Heart left ventricle (tissue), 16 donors: ENCODE data around the gene TBC1D2. TPM values are rescaled to one million over a fixed set of nuclear protein-coding genes. Genes with fewer than 3 reads are reported as not detected.

Experiments
- ATAC-seq, 4 donors: fragments of 200-7000 bp; cut with Tn5 transposase; one replicate each; pipeline ENCODE4 v1.9.1; 2020 to 2022; ENCODE audit warnings: moderate library complexity in 4 of 4, mild to moderate bottlenecking in 3 of 4, moderate number of reproducible peaks in 1 of 4
- DNase-seq, 5 donors: peaks; one replicate each; pipeline ENCODE4 v3.0.0-alpha.2; 2020
- H3K27ac ChIP-seq, 12 donors: fragments of 200-600 bp; sonication (generic) in 4 of 12; one replicate each; pipeline versions ENCODE4 v1.5.0 to v1.8.0; 2016 to 2022; ENCODE audit warnings: mild to moderate bottlenecking in 2 of 12
- H3K27me3 ChIP-seq, 9 donors: fragments of 200-600 bp; sonication (generic) in 2 of 9; one replicate each; pipeline versions ENCODE4 v1.5.1 to v1.8.0; 2016 to 2022; ENCODE audit warnings: mild to moderate bottlenecking in 3 of 9
- H3K36me3 ChIP-seq, 9 donors: fragments of 200-600 bp; sonication (generic) in 2 of 9; one replicate each; pipeline versions ENCODE4 v1.5.0 to v1.8.0; 2018 to 2022; ENCODE audit warnings: mild to moderate bottlenecking in 2 of 9
- H3K4me1 ChIP-seq, 12 donors: fragments of 200-600 bp; sonication (generic) in 4 of 12; one replicate each; pipeline versions ENCODE4 v1.5.0 to v1.8.0; 2016 to 2022; ENCODE audit warnings: mild to moderate bottlenecking in 3 of 12
- H3K4me3 ChIP-seq, 12 donors: fragments of 200-600 bp; sonication (generic) in 4 of 12; one replicate each; pipeline versions ENCODE4 v1.5.0 to v1.8.0; 2017 to 2022; ENCODE audit warnings: mild to moderate bottlenecking in 9 of 12, moderate library complexity in 4 of 12
- H3K9me3 ChIP-seq, 12 donors: fragments of 200-600 bp; sonication (generic) in 4 of 12; one replicate each; pipeline versions ENCODE4 v1.5.0 to v1.8.0; 2016 to 2022; ENCODE audit warnings: mild to moderate bottlenecking in 1 of 12
- POLR2A ChIP-seq, 2 donors: fragments of 450-650 bp; IDR thresholded peaks; one replicate each; pipeline ENCODE4 v1.6.1; 2017; ENCODE audit warnings: antibody characterized with exemption in 2 of 2, mild to moderate bottlenecking in 2 of 2, moderate library complexity in 2 of 2
- WGBS, 4 donors: extraction: QIAGEN DNeasy Blood & Tissue Kit in 2 of 4; methylation state at CpG; one replicate each; pipeline versions ENCODE4 v1.1.5 to v1.1.7; 2013 to 2018; 5-methylcytosine and 5-hydroxymethylcytosine counted together
- intact Hi-C, 10 donors: fragments of 100-400 bp; cut with DNase I; formaldehyde crosslinking; loops; one replicate each; pipeline versions ENCODE4 v1.11.1 to v1.14.2; 2022
- polyA plus RNA-seq, 2 donors: library from polyadenylated mRNA; stranded (reverse); fragments of 200-250 nt; gene quantifications; one replicate each; pipeline ENCODE4 v1.2.3, GENCODE V29; 2013
- total RNA-seq, 9 donors: library from RNA; depleted of rRNA in 2 of 9; stranded (reverse); fragments of >200 nt in 2 of 9; fragmentation: NEBNext Ultra II Directional in 3 of 9; extraction: Animal tissue kit (Norgen Biotek cat#: 25700) in 3 of 9; gene quantifications; one replicate each; pipeline versions ENCODE4 v1.1.0 to v1.2.4, GENCODE V29; 2016 to 2023
- TF ChIP-seq, protein P1 (sequence below), 12 donors: fragments of 200-600 bp; sonication (generic) in 4 of 12; IDR thresholded peaks; one replicate each; pipeline versions ENCODE4 v1.5.0 to v1.8.0; 2018 to 2022; ENCODE audit warnings: antibody characterized with exemption in 12 of 12, mild to moderate bottlenecking in 5 of 12
- donor health status: ischemic (EF 13 %, LVEDD 7.1; RV severe dilation, severe dysfunction).
- donor health status: healthy with polysubstance abuse.
- donor health status: DM: no; HTN: yes; CAD: no.
- donor health status: DM: no; HTN: no; CAD: no.
- donor health status: ischemic (EF 25% LVEDD 6.9; RV normal size, moderate dysfunction).
- donor health status: ischemic (EF 25% LVEDD 5.7; RV mildly dilated, moderate dysfunction).
- donor health status: healthy.
- donor health status: DM: yes; HTN: yes; CAD: no.
- donor health status: ischemic (EF 35%, LVEDD 5.7; RV mildly dilated, moderate dysfunction).
- donor health status: nonischemic (EF 11% LVEDD 7.7; RV severe dilation, severe dysfunction).
- donor health status: DM: yes; HTN: yes; CAD: no.
- donor health status: PGD.
- donor health status: ischemic (EF 29% LVEDD 5.4; RV normal size, mild dysfunction).
- donor health status: nonischemic (EF 23%, LVEDD 6.1; RV moderate dilation, normal function).

Gene TBC1D2
- total and polyA plus RNA-seq, 11 donors: 1.1 to 9.4 (median 2.2) TPM

- intact Hi-C loops: no loop called here
- no peak for DNase-seq
These were observed 66.0 kb downstream of the TBC1D2 start for GRCh38 chr9:98189412-98189811.

DNA sequence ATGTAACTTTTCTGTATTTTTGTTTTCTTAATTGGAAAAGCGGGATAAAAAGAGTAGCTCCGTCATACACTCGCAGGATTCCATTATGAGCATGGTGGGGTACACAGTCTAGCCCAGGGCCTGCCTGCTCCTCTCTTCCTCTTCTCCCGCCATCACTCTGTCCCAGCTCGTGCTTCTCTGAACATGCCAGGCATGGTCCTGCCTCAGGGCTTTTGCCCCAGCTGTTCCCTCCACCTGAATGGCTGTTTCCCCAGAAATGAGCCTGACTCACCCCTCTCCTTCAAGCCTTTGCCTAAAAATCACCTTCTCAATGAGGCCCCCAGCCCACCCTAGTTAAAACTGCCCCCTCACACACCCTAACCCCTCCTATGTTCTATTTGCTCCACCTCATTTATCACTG lies 67.5 kb downstream of the TBC1D2 start:
- ATAC-seq: no peak
- H3K27me3 ChIP-seq: no peaks in the 10 kb centered on the region
- no peak overlapping the region for H3K27ac ChIP-seq
- WGBS, 4 donors: 90 to 93% (median 92%) methylated on average over 5 of the region's 5 CpGs
- H3K36me3 ChIP-seq: no peaks in the 10 kb centered on the region
- TF ChIP-seq, protein P1, sequence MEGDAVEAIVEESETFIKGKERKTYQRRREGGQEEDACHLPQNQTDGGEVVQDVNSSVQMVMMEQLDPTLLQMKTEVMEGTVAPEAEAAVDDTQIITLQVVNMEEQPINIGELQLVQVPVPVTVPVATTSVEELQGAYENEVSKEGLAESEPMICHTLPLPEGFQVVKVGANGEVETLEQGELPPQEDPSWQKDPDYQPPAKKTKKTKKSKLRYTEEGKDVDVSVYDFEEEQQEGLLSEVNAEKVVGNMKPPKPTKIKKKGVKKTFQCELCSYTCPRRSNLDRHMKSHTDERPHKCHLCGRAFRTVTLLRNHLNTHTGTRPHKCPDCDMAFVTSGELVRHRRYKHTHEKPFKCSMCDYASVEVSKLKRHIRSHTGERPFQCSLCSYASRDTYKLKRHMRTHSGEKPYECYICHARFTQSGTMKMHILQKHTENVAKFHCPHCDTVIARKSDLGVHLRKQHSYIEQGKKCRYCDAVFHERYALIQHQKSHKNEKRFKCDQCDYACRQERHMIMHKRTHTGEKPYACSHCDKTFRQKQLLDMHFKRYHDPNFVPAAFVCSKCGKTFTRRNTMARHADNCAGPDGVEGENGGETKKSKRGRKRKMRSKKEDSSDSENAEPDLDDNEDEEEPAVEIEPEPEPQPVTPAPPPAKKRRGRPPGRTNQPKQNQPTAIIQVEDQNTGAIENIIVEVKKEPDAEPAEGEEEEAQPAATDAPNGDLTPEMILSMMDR (IDR thresholded peaks at IDR 0.05): no peak
- TF ChIP-seq POLR2A (IDR thresholded peaks at IDR 0.05): no peak
- peaks cover 0 to 12% (median 5%) of the 10 kb centered on the region in 12 donors for H3K4me1 ChIP-seq
- DNase-seq: no peak
- intact Hi-C loops: no loop called here
- no peak overlapping the region for H3K4me3 ChIP-seq
- no peaks in the 10 kb centered on the region for H3K9me3 ChIP-seq

More at GRCh38 chr9:98189412-98189811, 66.0 kb downstream of the TBC1D2 start:
- H3K36me3 ChIP-seq: no peaks in the 10 kb centered on the region
- peaks cover 0 to 17% (median 6%) of the 10 kb centered on the region in 12 donors for H3K4me1 ChIP-seq
- no peak for ATAC-seq
- TF ChIP-seq, protein P1 (IDR thresholded peaks at IDR 0.05): no peak
- TF ChIP-seq POLR2A (IDR thresholded peaks at IDR 0.05): no peak
- WGBS, 4 donors: 74 to 88% (median 83%) methylated on average over 6 of the region's 6 CpGs
- H3K9me3 ChIP-seq: no peaks in the 10 kb centered on the region
- H3K4me3 ChIP-seq: no peak overlapping the region
- no peaks in the 10 kb centered on the region for H3K27me3 ChIP-seq
- H3K27ac ChIP-seq: no peak overlapping the region

DNA sequence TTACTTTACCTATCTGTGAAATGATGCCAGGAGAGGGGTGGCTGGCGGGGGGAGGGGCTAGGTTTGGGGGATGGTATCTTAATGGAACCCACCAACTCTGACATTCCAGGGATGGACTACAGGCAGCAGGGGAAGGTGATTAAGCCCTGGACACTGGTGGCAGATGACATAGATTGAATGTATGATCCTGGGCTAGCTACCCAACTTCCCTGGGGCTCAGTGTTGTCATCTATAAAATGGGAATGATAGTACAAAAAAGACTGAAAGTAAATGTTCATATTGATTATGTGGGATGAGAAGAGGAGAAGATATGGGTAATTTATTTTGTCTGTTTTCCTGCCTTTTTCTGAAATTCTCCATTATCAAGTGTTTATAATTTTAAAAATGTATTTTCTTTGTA lies 69.2 kb downstream of the TBC1D2 start:
- Histone ChIP-seq H3K27me3 (no peaks in the 10 kb centered on the region), H3K27ac (no peak overlapping the region), H3K36me3 (no peaks in the 10 kb centered on the region), H3K9me3 (no peaks in the 10 kb centered on the region), H3K4me3 (no peak overlapping the region), H3K4me1 (peaks cover 0 to 5% (median 0%) of the 10 kb centered on the region in 12 donors)
- no peak for DNase-seq
- no peak for ATAC-seq
- WGBS, 4 donors: 0 to 67% (median 47%) methylated on average over 1 of the region's 1 CpG
- TF ChIP-seq POLR2A (IDR thresholded peaks at IDR 0.05): no peak
- TF ChIP-seq, protein P1 (IDR thresholded peaks at IDR 0.05): no peak
- intact Hi-C loops: no loop called here

GRCh38 chr9:98185611-98186171 lies 69.8 kb downstream of the TBC1D2 start:
- H3K36me3 ChIP-seq: no peaks in the 10 kb centered on the region
- no peak for DNase-seq
- no peak overlapping the region for H3K27ac ChIP-seq
- H3K9me3 ChIP-seq: no peaks in the 10 kb centered on the region
- TF ChIP-seq, protein P1 (IDR thresholded peaks at IDR 0.05): no peak
- no peak for TF ChIP-seq POLR2A (IDR thresholded peaks at IDR 0.05)
- peaks cover 0 to 5% (median 0%) of the 10 kb centered on the region in 12 donors for H3K4me1 ChIP-seq
- H3K4me3 ChIP-seq: no peak overlapping the region
- no peaks in the 10 kb centered on the region for H3K27me3 ChIP-seq
- 36 to 71% (median 63%) methylated on average over 4 to 6 of the region's 6 CpGs for WGBS, 4 donors
- intact Hi-C loops: no loop called here
- ATAC-seq: peak in 1 of 4 donors; percentile 56
